T follicular helper cell (primary cell): ENCODE measurements around the gene CDC42.

Source experiments
- DNase-seq: peaks from one replicate; pipeline ENCODE4 v3.0.0-alpha.2; 2020; ENCODE audit warnings: low read depth

Gene CDC42

DNA sequence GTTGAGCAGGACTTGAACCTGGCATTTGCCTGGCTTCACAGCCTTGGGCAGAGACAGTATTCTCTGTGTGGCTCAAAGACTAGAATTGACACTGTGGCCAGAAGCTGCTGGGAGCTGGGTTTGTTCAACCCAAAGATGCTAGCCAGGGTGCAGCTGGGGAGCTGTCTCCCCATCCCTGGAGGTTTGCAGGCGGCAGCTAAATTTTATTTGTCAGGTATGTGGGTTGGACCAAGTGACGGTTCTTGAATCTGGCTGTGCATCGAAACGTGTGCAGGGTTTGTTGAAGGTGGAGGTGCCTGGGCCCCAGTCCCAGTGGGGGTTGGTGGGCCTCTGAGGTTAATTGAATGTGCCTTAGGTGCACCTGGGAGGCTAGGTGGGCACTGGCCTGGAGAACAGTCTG is 78.6 kb downstream of the CDC42 start:
- no peak for DNase-seq

DNA sequence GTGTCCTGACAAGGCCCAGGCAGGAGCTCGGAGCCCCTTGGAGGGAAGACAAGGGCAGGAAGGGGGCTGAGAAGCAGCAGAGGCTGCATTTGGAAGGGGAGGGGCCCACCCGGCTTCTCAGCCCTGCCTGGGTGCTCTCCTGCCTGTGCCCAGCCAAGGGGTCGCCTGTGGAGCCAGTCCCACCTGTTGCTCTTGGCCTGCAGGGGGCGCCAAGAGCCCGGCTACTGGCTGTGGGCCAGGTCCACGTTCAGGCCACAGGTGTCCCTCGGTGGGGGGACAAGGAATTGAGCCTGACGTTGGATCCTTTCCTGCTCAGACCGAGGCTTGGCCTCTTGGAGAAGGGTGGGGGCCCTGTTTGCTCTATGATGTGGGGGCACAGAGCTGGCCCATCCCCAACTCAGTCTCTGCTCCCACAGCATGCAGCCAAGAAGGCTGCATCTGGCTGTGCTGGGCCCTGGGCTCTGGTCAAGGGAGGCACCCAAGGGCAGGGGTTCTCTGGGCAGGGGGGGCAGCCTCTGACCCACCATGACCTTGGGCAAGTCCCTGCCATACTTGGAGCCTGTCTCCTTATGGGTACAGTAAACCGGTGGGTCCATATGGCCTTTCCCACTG is 79.5 kb downstream of the CDC42 start:
- DNase-seq: peak; percentile 25

DNA sequence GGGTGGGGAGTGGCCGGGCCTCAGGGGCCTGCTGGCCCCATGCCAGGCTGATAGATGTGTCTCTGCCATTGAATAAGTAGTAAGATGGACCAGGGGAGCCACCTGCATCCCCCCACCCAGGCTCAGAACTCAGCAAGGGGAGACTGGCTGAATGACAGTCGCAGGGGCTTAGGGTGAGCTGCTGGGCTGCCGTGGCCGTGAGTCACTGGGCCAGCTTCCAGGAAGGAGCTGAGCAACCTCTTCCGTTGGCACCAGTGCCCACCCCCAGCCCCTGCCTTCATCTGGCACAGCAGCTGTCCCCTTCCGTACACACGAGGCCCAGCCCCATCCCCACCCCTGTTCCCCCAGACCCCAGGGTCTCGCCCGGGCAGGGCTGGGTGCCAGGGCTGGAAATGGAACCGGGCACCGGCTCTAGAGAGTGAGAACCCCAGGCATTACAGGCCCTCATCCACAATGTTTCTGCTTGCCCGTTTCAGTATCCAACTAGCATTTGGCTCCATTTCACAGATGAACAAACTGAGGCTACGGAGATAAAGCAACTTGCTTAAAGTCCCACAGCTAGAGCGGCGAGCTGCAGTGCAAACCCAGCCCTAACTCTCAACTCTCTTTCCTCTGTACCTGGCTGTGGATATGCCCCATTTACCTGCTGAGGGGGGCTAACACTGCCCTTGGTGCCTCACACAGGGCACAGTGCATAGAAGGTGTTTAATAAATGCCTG is 80.2 kb downstream of the CDC42 start:
- DNase-seq: no peak

DNA sequence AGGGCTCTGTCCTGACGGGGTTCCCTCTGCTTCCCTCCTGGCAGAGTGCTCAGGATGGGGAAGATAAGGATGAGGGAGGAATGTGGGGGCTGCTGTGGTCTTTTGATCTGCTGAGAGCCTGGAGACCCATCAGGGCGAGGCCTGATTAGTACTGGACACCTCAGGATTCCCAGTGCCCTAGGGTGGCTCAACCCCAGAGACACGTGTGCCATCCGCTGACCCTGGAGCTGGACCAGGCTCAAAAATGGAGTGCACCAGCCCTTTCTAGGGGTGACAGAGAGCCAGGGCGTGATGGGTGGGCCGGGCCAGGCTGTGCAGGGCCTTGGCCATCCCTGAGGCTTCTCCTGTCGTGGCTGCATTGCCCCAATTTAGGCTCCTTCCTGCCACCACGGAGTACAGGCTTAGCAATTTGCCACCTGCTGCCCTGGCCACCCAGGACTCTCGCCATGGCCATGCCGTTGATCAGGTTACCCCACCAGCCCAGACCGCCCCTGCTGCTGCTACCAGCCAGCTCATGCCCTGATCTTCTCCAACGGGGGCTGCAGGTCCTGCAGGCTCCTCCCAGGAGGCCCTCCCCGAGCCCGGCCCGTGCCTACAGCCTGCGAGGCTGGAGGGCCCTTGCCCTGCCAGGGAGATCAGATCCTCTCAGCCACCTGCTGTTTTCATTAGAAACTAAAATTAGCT is 80.9 kb downstream of the CDC42 start:
- no peak for DNase-seq

DNA sequence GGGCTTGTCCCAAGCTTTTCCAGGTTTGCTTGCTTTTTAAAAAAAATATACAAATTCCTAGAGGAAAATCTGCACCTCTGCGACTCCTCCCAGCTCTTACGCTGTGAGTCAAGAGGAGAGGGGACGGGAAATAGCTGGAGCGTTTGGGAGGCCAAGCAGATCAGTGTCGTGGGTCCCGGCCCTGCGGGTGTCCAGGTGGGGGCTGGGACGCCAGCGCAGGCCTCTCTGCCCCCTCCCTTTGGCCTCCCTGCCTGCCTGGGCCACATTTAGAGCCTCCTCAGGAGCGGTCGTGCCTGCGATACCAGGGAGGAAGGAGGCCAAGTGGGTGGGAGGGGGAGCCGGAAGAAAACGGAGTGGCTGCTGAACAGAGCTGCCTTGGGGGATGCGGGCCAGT is 81.4 kb downstream of the CDC42 start:
- no peak for DNase-seq

DNA sequence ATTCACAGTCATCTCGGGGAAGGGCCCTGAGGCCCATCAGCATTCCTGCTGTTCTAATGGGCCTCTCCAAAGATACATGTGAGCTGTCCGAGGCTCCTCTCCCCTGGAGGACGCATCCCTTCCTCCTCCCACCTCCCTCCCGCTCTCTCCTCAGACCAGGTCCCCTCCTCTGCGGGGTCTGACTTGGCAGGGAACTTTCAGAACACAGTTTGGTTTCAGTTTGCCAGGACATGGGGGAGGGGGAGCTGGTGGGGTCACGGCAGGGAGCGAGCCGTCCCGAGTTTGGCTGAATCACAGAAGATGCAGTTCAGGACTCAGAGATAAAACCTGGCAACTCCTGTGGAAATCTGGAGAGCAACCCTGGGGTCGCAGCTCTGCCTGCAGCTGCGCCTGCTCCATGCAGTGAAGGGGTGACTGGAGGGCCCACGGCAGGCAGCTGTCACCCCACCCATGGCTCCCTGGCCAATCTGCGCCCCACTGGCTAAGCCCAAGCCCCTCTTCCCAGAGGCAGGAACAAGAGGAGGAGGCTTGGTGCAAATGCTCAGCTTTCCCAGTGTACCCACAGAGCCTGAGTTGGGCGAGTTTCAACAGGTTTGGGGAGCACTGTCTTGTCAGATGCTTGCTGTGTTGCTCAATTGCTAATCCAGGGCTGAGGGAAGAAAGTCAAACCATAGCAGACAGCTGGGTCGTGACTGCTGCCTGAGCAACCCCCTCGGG is 84.7 kb downstream of the CDC42 start:
- DNase-seq: no peak

DNA sequence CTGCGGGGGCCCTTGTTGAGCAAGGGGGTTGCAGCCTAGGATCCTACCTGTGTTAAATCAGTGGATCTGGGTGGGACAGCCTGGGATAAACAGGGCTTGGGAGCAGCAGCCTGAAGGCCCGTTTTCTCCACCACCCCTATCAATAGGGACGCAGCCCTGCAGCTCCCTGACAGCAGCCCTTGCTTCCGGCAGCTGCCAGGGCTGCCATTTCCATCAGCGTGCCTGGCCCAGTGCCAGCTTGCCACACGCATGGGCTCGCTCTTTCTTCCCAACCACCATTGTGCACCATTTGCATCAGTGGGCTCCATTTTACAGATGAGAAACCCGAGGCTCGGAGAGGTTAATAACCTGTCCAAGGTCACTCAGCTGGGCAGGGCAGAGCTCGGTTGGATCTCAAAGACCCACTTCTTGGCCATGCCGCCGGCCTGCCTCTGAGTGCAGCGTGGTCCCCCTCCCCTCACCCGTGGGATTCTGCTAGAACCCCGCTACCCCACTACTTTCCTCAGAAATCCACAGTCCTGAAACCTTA is 86.6 kb downstream of the CDC42 start:
- no peak for DNase-seq

DNA sequence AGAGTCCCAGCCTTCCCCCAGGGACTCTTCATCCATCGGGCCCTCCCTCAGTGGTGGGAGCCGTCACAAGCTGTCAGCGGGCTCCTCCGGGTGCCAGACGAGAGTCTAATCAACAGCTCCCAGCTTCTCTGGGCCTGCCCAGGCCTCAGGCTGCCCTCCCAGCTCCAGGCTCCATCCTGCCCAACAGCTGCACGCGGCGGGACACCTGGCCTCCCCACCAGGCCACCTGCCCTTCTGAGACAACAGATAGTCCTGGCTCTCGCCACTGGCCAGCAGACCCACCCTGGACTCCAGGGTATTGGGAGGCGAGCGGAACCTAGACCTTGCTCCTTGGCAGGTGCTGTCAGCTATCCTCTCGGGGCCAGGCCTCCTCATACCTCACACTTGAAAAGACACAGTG is 87.3 kb downstream of the CDC42 start:
- no peak for DNase-seq
